Pons (tissue), 1 donor: ENCODE results near the gene MAP2K5.

Experiments used
- DNase-seq: peaks from one replicate; pipeline ENCODE4 v3.0.0-alpha.2; 2016; ENCODE audit warnings: low spot score

MAP2K5 gene

DNA sequence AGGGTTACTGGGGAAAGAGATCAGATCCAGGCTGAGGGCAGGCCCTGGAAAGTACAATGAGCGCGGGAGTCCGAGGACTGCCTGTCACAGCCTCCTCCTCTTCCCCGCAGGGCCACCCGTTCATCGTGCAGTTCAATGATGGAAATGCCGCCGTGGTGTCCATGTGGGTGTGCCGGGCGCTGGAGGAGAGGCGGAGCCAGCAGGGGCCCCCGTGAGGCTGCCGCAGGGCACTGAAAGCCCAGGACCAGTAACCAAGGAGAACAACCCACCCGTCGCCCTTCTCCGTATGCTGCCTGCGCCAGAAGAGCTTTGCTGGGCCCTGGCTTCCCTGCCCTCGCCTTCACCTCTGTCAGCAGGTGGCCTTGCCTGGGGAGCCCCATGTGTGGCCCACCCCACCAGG lies 264.0 kb downstream of the MAP2K5 start:
- DNase-seq: no peak

DNA sequence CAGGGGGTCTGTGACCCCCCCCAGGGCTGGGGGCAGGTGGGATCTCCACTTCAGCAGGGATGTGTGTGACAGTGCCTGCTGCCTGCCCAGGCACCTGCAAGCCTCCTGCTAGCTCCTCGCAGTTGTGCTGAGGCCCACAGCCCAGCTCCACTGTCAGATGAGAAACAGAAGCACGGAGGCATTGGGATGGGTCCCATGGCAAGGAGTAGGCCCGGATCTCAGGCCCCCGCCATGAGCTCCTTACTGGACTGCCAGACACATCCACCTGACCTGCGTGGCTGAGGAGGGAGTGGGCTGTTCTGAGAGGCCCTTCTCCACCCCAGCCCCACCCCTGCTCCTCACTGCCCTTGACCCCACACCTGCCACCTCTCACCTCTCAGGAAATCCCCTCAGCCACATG lies 264.6 kb downstream of the MAP2K5 start:
- no peak for DNase-seq

DNA sequence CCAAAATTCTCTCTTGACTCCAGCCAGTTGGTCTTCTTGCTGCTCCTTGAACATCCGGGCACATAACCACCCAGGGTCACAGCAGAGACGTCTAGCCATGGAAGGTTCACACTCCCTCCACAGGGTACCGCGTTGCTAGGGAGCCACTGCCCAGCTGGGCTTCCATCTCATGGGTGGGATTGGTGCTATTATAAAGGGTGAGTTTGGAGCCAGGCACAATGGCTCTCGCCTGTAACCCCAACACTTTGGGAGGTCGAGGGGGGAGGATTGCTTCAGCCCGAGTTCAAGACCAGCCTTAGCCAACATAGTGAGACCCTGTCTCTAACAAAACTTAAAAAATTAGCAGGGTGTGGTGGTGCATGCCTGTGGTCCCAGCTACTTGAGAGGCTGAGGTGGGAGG lies 265.3 kb downstream of the MAP2K5 start:
- DNase-seq: no peak

DNA sequence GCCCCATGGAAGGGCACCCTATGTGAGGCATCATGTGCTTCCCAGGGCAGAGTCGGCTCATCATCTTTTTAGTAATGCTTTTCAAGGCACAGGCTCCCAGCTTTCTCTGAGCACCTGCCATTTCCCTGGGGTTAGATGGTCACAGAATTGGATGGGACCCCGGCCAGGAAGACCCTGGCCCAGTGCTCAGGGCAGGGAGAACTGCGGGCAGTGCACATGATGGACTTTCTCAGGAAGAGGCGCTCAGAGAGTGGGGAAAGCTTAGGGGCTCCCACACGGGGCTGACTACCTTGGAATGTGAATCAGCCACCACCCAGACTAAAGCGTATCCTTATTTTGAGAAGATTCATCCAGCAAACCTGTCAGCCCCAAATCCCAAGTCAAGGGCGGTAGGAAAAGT lies 266.3 kb downstream of the MAP2K5 start:
- DNase-seq: no peak

DNA sequence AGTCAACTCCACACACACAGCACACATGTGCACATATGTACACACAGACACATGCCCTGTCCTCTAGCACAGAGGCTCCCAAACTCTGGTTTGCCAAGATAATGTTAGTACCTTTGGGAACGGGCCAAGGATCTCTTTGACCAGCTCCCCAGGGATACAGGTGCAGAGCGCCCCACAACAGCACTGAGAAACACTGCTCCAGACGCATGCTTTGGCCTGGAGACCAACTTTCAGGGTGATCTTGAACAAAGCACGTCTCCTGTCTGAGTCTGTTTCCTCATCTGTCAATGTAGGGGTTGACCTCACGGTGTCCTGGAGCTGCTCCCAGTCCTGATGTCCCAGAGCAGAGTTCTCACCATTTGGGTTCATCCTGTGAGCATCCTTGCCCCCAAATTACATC lies 266.9 kb downstream of the MAP2K5 start:
- DNase-seq: no peak

DNA sequence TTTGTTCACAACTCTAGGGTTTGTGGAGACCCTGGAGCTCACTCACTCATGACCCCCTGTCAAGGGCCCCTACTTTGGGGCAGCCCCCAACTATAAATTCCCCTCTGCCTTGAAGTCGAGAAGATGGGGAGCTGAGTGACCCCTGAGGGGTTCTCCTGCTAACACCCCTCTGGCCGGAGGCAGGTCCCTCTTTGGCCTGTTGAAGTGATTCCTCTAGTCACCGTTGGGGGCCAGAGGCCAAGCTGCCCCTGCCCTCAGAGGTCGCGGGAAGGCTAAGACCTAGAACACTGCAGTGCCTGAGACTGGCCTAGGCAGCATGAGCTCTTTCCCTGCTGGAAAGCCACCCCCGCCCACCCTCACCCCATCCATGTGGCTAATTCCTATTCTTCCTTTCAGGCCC lies 267.4 kb downstream of the MAP2K5 start:
- no peak for DNase-seq

DNA sequence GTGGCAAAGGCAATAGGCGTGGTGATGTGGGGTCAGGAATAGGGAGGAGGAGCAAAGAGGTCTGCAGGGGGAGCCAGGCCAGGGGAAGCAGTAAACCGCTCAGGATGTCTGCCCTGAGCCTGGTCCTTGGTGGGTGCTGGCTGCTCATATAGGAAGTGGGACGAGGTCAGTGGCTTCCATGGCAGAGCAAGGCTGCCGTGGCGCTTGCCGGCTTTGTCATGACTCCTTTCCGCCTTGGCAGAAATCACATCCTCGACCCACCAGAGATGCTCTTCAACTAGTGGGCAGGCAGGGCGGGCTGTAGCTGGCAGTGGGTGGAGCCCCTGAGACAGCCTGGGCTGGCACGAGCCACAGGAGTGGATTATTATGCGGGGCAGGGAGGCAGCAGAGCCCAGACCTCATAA lies 269.7 kb downstream of the MAP2K5 start:
- no peak for DNase-seq

DNA sequence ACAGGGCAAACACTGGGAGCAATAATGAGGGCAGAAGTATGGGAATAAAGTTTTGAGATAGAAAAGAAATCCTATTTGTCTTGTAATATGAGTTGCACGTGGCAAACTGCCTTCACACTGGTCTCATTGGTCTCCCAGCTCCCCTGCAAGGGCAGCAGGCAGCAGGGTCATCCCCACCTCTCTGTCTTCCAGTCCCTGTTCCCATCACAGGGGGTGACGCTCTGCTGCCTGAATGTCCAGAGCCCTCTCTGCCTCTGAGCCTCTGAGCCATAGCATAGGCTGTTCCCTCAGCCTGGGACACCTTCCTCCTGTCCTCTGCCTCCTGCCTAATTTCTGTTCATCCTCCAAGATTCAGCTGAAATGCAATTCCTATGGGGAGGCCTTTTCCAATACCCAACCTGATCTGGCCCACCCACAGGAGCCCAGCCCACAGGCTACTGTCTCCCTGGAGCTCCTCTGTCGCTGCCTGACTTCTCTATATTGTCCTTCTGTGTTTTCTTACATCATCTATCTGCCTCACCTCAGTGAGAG lies 270.7 kb downstream of the MAP2K5 start:
- DNase-seq: no peak

DNA sequence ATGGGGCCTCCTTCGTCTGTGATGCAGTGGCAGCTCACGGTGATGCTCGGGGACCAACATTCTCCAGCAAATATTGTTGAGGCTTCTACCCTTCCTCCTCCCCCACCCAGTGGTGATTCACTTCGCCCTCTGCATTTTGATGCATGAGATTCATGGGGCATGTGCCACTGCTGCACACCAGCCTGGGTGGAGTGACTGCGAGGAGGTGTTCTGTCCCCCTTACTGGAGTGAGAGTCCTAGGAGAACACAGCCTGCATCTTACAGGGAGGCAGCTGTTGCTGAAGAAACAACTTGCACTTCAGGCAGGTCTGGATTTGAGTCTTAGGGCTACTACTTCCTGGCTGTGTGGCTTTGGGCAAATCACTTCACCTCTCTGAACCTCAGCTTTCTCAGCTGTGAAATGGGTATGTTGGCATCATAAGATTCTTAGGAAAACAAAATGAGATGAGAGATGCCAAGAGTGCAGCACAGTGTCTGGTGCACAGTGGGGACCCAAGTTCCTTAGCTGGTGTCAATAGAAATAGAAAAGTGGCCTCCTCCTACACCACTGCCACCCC lies 272.6 kb downstream of the MAP2K5 start:
- no peak for DNase-seq

DNA sequence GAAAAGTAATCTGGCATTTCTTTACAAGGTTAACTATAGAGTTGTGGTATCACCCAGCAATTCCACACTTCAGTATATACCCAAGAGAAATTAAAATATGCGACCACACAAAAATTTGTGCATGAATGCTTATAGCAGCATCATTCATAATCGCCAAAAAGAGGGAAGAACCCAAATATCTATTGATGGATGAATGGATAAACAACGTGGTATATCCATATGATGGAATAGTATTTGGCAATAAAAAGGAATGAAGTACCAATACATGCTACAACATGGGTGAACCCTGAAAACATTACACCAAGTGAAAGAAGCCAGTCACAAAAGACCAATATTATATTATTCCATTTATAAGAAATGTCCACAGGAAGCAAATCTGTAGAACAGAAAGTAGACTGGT lies 274.2 kb downstream of the MAP2K5 start:
- DNase-seq: no peak

DNA sequence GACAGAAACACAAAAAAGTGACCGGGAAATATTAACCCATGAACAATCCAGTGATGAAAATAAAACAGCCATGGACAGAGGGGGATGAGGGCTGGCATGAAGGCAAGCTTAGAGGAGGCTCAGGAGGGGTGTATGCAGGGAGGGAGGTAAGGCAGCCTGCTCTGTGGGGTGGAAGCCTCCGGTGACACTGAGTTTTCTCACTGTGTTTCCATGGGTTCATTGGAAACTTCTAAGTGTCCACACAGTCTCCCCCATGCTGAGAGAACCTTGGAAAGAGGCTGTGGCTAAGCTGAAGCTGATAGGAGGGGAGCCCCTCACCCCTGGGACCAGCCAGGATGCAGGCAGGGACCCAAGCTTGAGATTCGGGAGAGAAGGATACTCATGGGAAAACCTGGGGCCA lies 276.0 kb downstream of the MAP2K5 start:
- DNase-seq: no peak

DNA sequence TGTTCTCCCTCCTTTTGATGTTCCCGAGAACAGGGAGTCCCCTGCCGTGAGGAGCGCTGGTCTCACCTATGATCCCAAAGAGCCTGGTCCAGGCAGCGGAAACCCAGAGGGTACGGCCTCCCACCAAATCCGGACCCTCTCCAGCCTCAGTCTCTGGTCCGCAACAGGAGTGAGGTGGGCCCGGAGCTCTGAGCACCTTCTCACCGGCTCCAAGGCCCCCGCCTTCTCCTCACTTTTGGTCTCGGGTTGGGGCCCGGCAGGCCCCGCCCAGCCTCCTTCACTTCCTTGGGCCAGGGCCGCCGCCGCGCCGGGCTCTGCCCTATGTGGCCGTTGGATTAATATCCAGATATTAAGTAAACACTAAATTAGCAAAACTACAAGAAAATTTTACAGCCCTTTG lies 277.1 kb downstream of the MAP2K5 start:
- no peak for DNase-seq

DNA sequence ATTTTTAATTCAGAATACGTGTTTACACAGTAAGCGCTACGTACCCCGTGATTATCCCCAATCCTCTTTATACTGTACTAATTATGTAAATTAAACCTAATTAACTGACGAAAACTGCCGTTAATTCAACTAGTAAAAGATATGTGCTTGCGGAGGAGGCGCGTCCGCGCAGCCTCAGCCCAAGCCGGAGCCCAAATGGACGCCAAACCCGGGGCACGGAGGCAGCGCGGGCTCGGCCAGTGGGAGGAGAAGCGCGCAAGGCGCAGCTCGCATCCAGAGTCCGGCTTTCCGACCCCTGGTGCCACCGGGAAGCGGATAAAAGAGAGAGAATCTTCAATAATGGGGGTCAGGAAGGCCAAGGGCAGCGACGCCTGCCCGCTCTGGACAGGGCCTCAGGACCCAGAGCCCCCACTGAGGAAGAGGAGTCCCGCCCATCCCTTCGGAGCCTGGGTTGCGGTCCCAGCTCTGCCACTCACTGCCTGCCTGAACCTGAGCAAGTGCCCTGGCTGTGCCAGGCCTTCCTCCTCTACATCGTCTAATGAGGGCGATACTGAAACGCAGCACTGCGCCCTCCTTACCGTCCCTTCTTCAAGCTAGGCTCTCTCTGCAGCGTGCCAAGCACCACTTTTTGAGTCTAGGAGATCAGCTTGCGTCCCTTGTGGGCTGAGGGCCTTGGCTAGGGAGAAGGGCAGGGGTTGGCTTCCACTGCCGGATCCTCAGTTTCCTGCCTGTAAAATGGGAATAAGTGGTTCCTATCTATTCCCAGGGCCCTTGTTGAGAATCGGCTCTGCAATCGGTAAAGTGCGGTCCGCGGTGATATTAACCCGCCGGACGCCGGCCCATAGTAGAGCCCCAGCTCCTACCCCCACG lies 277.9 kb downstream of the MAP2K5 start:
- DNase-seq: no peak

DNA sequence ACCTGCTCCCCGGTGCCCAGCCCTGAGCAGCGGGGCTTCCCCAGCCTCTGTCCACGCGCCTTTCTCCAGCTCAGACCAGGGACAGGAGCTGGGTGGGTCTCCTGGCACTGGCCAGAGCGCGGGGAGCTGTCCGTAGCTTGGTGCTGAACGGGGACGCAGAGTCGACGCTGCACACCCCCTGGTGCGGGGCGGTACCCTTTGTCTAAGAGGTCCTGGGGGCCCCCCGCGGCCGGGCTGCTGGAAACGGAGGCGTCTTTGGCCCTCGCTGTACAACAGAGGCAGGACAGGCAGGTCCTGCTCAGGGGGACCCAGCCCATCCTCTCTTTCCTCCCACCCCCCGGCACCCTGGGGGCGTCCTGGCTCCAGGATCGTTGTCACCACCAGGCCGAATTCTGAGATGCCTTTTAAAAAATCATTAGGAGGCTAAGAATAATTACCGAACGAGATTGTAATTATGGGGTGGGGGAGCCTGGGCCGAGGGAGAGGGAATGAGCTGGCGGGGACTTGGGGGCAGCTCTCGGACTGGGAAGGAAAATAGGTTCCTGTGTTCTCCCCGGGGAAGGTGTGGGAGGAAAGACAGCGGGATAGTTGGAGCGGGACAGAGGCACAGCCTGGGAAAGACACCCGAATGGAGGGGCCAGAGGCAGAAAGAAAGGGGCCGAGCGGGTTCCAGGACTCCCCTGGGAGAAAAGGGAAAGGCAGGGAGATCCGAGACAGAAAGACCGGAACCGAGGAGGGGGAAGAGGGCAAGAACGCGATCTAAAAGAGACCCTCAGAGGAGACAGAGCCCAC lies 278.7 kb downstream of the MAP2K5 start:
- no peak for DNase-seq

DNA sequence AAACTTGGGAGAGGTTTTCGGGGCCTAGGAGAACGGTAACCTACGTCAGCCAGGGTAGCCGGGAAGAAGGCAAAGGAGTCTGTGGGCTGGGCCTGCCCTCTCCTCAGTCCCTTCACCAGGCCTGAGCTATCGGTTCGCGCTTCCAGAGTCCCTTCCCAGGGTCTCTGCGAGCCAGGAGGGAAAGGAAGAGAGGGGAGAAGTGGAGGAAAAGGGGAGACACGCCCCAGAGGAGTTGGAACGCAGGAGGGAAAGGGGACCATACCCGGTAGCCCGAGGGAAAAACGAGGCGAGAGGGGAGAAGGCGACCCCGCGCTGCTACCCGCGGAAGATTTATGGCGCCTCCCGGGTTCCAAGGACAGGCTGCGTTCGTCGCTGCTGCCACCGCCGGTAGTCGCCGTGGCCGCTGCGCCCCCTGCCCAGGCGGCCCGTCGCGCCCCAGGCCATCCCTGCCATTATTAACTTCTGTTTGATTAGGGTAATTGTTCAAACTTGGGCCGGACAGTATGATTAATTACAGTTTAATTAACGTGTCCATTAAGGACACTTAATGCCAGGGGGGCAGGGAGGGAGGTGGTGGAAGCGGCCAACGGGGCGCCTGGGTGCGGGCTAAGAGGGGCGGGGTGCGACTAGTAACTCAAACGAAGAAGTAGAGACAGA lies 279.4 kb downstream of the MAP2K5 start:
- DNase-seq: no peak

DNA sequence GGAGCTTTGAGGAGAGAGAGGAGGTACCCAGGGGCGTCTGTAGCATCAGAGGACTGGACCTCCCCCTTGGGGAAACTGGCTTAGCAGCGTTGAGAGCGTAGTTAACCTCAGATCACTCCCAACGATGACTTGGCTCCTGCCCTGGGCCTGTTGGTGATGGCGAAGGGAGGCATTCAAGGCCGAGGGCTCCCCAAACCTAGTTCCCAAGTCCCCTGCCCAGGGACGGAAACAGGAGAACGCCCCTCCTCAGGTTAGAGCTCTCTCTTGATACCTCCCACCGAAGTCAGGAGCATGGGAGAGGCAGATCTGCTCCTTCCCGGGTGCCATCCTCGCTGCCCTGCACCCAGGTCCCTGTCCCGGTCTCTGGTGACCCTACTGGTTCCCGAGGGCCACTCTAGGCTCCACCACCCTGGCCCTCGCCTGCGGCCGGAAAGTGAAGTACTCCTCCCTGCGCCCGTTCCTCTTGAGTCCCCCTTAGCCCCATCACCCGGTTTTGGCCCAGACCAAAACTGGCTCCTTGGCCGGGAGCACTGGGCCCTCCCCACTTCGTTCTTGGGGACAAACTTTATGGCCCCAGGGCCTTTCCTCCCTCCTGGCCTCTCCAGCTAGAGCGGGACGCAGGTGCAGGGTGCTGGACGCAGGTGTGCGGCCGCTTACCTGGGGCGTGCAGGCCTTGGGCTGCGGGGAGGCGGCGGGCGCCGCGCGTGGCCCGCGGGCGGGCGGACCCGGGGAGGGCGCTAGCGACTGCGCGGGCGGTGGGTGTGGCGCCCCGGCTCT lies 280.2 kb downstream of the MAP2K5 start:
- DNase-seq: no peak

DNA sequence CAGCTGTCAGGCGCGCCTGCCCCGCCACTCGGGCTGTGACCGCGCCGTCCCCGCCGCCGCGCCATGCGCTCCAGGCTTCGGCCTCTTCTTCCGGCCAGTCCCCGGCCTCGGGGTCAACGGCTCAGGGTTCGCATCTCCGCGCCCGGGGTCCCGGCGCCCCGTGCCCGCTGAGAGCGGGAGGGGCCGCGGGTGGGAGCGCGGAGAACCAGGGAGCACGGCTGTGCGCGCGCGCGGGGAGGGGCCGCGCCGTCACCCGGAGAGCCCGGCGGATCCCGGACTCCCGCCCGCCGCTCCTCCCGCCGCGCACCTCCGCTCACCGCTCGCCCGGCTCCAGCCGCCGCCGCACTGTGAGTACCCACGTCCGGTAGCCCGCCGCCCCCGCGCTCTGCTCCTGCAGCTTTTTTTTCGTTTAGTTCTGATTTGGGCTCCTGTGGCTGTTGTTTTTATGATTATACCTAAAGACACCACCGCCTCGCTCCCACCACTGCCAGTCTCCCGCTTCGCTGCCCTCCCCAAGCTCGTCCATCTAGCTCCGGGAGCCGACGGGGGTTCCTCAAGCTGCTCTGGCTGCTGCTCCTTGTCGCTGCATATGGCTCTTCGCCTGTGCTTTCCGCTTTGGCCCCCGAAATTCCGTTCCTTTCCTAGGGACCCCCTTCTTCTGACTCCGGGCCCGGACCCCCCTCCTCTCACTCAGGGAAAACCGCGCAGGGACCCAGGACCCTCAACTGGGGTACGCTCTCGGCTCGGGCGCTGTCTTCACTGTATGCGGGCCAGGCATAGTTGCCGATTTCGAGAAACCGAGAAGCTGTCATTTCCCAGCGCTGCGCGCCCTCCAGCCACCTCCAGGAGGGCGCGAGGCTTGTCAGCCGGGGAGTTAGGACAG lies 281.1 kb downstream of the MAP2K5 start:
- DNase-seq: no peak

DNA sequence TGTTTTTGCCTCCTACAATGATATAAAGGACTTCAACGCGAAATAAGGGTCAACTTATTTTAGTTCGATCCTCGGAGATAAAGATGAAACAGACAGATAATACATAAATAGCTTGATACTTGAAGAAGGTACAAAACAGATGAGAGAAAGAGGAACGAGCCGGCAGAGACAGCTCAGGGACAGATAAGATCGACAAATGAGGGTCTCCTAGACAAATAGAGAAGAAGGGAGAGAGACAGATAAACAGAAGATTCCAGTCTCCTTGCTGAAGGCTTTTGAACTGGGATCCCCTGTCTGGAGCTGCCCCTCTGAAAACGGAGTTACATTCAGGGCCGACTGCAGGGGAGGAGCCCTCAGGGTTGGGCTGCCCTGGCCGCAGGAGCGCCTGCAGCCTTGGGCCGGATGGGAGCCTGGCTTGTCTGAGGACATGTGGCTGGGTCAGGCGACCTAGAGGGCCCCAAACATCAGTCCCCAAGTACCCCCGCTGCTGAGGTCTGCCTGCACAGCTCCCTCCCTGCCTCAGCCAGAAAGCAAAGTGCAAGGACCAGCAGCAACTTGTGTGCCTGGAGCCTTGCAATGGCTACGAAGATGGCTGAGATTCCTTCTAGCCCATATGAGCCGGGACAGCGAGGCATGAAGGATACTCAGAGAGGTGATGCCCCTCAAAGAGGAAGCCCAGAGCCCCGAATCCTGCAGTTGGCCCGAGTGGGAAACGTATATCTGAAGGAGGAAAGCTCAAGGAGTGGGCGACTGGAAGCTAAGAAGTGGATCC lies 281.9 kb downstream of the MAP2K5 start:
- DNase-seq: no peak

DNA sequence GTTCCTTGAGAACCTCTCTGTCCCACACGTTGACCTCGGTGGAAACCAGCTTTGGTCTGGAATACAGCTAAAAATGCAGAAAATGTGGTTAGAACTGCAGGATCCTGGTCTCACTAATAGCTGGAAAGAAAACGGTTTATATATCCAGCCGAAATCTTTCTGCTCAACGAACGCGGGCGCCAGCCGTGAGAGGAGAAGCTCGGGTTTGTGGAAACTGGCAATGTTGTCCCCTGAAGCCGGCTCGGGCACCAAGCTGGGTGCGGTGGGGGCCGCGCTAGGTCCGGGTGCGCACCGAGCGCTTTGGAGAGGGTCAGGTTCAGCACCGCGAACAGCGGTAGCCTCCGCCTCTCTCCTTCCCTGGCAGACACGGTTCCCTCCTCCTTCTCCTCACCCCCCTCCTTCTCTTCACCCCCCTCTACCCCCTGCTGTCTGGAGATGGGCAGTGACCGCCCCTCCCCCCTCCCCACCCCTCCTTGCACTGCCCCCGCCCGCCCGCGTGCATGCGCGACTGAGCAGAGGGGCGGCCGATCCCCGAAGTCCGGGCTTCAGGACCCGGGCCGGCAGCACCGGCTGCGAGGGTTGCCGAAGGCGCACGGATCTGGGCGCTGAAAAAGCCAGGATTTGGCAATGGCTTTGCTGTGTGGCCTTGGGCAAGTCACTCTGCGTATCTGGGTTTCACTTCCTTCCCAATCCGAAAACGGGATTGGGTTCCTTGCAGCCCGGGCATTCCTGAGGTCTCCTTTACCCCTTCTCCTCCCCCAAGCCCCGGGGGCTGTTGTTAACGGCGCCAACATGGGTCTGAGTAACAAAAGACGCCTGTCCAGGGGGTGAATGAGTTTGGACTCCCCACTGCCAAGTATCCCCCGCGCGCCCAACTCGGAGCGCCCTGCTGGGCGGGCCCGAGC lies 282.7 kb downstream of the MAP2K5 start, which contains the start of gene SKOR1:
Gene SKOR1 (plus strand): TSS at position 534 of the 905 bp plus-strand sequence. CDS start 94 bp downstream, at position 628.
- no peak for DNase-seq
